Spleen (tissue), 7 donors: ENCODE measurements around the gene UBA7.
"Not testable (repeated sequence)": the region's sequence is repeated elsewhere in the genome, so short reads cannot be mapped to it uniquely, and the experiment has no call there.

Experiments used
- POLR2AphosphoS5 ChIP-seq, 3 donors: sonication (generic); formaldehyde crosslinking; IDR thresholded peaks; one replicate each; pipeline ENCODE4 v1.5.1; 2017; ENCODE audit warnings: antibody characterized with exemption in 3 of 3
- TF ChIP-seq, protein P1 (sequence below), 11 experiments: fragments of 200-600 bp in 7 of 11; fragments of 450-650 bp in 4 of 11; sonication (generic) in 4 of 11; IDR thresholded peaks in 8 of 11; conservative IDR thresholded peaks in 3 of 11; 1 replicate in 7 of 11; 2 replicates in 4 of 11; pipeline versions ENCODE4 v1.4.0 to v1.8.0; 2016 to 2021; ENCODE audit warnings: antibody characterized with exemption in 11 of 11, inconsistent platforms in 4 of 11, mild to moderate bottlenecking in 1 of 11
- donor health status: DM: no; HTN: no; CAD: no; lungs with moderate emphysema.
- donor health status: DM: no; HTN: no; CAD: no.
- donor health status: DM: no; HTN: no; CAD: no.

DNA sequence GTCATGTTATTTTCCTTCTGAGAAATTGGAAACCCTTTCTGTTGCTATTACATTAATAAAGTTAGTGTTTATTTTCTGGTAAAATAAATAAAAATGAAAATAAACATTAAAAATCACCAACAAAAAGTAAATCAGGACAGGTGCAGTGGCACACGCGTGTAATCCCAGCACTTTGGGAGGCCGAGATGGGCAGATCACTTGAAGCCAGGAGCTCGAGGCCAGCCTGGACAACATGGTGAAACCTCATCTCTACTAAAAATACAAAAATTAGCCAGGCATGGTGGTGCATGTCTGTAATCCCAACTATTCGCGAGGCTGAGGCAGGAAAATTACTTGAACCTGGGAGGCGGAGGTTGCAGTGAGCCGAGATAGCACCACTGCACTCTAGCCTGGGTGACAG is 37.7 kb downstream of the UBA7 start:
- not testable (repeated sequence) for TF ChIP-seq POLR2AphosphoS5 (IDR thresholded peaks at IDR 0.05)
- TF ChIP-seq, protein P1, sequence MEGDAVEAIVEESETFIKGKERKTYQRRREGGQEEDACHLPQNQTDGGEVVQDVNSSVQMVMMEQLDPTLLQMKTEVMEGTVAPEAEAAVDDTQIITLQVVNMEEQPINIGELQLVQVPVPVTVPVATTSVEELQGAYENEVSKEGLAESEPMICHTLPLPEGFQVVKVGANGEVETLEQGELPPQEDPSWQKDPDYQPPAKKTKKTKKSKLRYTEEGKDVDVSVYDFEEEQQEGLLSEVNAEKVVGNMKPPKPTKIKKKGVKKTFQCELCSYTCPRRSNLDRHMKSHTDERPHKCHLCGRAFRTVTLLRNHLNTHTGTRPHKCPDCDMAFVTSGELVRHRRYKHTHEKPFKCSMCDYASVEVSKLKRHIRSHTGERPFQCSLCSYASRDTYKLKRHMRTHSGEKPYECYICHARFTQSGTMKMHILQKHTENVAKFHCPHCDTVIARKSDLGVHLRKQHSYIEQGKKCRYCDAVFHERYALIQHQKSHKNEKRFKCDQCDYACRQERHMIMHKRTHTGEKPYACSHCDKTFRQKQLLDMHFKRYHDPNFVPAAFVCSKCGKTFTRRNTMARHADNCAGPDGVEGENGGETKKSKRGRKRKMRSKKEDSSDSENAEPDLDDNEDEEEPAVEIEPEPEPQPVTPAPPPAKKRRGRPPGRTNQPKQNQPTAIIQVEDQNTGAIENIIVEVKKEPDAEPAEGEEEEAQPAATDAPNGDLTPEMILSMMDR (IDR thresholded peaks at IDR 0.05 in 8 of 11, conservative IDR thresholded peaks at IDR 0.05 in 3 of 11) = not testable (repeated sequence)
